HG02884 (cell line): Measurements from ENCODE around the gene RHBDD3.

Source experiments
- ATAC-seq: cut with Tn5 transposase; IDR thresholded peaks from one replicate; pipeline ENCODE4 v1.9.1; 2021; ENCODE audit warnings: mild to moderate bottlenecking, moderate library complexity; ENCODE audit not compliant: unreplicated experiment

Gene RHBDD3

GRCh38 chr22:29267858-29268510 is at the start of gene RHBDD3, which contains the start of gene EWSR1:
Gene RHBDD3 (minus strand): TSS chr22:29267981. CDS start chr22:29265626, 2,355 bp downstream.
Gene EWSR1 (plus strand): TSS chr22:29268268. CDS start chr22:29268337, 69 bp downstream.
- peak; percentile 50 for ATAC-seq

- no peak for ATAC-seq
These were observed 48.5 kb upstream of the RHBDD3 start for GRCh38 chr22:29316141-29316828.

- no peak for ATAC-seq
These were observed 47.7 kb upstream of the RHBDD3 start, which contains the start of gene RASL10A for GRCh38 chr22:29315286-29316140. Gene RASL10A (minus strand): TSS chr22:29315697. CDS start chr22:29315246, 451 bp downstream.

- ATAC-seq = no peak
These were observed 46.9 kb upstream of the RHBDD3 start for GRCh38 chr22:29314537-29315285.

- no peak for ATAC-seq
These were observed 46.0 kb upstream of the RHBDD3 start for GRCh38 chr22:29313576-29314466.

- ATAC-seq = no peak
These were observed 45.4 kb upstream of the RHBDD3 start for GRCh38 chr22:29313126-29313575.

- no peak for ATAC-seq
These were observed 44.7 kb upstream of the RHBDD3 start for GRCh38 chr22:29312218-29313125.

- no peak for ATAC-seq
These were observed 43.9 kb upstream of the RHBDD3 start for GRCh38 chr22:29311464-29312217.

GRCh38 chr22:29310863-29311339 is 43.1 kb upstream of the RHBDD3 start:
- no peak for ATAC-seq

- ATAC-seq = no peak
These were observed 42.5 kb upstream of the RHBDD3 start for GRCh38 chr22:29310065-29310862.

- ATAC-seq = no peak
These were observed 41.7 kb upstream of the RHBDD3 start for GRCh38 chr22:29309332-29310064.

GRCh38 chr22:29308791-29309262 is 41.0 kb upstream of the RHBDD3 start:
- no peak for ATAC-seq

- no peak for ATAC-seq
These were observed 40.5 kb upstream of the RHBDD3 start for GRCh38 chr22:29308148-29308790.

GRCh38 chr22:29307596-29308147 is 39.9 kb upstream of the RHBDD3 start:
- no peak for ATAC-seq
